Stimulated activated naive CD4-positive, alpha-beta T cell (primary cell): ENCODE measurements around the gene KDM4C.

Experiments
- DNase-seq, 6 experiments: peaks; one replicate each; lab custom pipeline; 2025; lab: John Stamatoyannopoulos, UW

KDM4C gene

DNA sequence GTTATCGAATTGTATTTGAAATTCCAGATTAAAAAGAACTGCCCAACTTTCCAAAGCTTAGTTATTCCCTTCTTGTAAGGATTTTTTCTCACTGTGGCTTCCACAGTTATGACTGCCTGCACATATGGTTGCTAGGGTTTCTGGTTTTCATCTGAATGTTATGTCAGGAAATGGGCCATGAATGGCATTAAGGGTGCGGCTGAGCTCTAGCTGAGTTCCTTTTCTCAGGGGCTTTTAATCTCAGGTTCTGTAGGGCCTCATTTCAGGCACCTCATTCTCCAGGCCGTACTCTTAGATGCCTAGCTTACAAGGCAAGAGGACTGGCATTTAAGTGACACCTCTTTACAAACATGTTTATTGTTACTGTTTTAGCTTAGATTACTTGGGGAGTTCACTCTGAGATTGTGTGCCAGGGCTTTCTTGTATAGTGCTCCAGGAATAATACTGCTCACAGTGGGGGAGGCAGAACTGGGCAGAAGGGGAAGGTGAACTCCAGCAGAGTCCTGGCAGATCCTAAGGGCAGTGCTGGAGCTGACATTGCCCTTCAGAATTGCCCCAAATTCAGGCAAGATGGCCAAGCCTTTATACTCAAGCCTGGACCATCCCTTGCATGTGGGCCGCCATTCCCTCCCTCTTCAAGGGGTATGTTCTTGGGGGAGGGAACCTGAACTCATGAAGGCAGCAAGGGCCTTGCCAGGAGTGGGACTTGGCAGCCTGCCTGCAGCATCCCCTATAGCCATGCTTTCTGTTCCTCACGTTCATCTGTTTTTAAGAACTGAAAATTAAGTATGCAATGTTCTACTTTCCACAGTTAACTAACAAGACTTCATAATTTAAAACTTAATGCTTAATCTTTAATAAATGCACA is 111.5 kb downstream of the KDM4C start:
- no peak for DNase-seq

DNA sequence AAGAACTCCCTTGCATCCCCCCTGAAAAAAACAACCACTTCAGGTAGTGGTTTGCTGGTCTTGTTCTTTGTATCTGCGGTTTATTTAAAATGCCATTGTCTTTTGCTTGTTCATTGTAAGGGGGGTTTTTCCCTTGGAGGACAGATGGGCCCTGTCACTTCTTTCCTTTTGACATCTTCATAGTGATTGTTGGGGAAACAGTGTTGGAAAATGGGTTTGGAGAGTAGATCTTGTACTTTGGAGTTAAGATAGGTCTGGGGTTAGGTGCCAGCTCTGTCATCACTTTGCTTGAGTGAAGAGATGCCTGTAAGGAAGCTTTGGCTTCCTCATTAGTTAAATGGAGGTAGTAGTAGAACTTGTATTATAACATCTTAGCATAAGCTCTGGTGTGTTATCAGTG is 112.4 kb downstream of the KDM4C start:
- no peak for DNase-seq

DNA sequence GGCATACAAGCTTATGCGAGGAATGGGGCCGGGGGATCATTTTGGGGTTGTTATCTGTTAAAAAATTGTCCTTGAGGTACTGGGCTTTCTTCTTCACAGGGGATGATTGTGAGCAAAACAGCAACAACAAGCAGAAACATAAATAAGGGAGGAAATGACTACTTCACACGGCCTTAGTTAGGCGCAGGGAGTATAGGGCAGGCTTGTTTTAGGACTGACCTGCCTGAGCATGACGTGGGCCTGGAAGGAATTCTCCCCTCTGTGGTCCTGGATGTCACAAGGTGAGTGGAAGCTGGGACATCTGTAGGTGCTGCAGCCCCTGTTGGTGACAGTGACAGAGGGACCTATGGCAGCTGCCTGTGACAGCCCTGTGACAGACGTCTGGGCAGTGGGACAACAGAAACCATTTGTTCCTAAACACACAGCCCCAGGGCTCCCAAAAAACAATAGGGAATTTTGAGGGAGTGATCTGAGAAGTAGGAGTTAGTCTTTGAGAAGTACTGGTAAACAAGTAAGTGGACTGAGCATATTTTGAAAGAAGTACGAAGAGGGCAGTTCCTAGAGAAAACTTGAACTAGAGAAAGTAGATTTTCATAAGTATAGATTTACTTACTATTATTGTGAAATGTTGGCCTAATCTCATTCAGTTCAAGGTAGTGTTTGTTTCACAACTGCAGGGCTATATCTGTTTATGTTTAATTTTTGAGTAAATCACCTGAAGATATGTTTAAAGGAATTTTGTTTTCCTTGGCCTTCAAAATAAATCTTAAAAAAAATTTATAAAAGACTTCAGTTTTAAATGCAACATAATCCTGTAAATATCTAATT is 113.1 kb downstream of the KDM4C start:
- no peak for DNase-seq

DNA sequence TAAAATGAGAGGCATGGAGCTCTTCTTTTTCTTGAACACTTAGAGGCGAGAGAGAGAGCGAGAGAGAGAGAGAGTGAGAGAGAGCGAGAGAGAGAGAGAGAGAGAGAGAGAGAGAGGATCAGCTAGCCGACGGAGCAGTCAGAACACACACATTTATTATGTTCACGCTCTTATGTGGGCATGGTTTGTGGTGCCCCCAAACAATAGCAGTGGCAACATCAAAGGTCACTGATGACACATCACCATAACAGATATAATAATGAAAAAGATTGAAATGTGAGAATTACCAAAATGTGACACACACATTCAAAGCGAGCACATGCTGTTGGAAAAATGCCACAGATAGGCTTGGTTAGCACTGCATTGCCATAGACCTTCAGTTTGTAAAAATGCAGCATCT is 116.1 kb downstream of the KDM4C start:
- no peak for DNase-seq

DNA sequence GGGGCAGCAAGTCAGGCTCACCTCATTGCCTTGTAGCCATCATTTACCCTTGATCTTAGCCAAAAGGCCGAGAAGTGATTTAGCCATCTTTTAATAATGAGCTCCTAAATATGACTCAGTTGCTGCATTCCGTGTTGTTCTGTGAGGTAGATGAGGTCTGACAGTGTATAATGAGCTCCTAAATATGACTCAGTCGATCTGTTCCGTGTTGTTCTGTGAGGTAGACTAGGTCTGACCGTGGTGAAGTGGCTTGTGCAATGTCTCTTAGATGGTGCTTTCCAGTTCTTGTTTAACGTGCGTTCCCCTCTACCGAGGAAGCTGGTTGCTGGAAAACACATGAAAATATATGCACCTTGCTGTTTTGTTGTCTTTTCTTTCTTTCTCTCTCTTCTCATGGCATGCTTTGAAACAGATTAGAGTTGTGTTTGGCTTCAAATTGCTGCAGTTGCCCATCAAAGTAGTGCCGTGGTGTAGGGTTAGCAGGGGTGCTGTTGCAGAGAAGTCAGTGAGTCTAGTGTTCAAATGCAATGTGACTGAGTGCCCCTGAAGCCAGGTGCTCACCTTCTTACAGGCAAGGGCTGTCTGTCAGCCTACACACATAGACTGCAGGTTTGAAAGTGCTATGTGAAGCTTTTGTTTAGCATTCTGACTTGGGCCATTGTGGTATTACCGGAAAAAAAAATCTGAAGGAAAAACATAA is 118.6 kb downstream of the KDM4C start:
- DNase-seq: no peak

DNA sequence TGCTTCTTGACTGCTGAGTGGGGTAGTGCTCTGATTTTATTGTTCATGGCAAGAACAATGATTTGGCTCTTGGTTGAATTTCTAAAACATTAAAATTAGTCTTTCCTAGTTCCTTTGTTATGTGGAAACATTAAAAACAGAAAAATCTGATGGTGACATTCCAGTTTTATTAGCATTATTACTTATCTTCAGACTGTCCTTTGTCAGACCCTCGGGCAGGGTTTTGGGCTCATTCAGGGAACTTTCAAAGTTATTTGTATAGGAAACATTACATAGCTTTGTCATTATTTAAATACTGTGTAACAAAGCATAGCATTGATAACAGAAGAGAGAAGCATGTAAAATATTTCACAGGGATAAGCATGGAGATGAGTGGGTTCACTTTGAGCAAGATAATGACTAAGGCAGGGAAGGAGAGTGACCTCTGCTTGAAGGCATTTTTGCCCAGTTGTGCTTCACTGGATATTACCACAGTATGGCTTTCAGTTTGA is 119.9 kb downstream of the KDM4C start:
- no peak for DNase-seq

DNA sequence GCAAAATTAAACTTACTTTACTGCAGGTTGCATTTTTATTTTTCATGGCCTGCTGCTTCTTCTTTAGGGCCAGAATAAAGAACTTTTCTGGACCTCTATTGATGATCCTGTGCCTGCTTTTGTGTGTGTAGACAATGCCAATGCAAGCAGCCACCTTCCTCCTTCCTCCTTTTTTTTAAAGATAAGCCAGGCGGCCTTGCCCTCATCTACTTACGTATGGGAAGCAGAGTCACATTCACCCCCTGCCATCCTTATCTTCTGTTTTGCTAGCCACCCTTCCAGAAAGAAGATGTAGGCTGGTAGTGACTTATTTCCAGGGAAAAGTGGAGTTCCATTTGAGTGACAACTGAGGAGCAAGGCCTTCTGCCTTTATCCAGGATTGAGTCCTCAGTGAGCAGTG is 122.9 kb downstream of the KDM4C start:
- DNase-seq: no peak

DNA sequence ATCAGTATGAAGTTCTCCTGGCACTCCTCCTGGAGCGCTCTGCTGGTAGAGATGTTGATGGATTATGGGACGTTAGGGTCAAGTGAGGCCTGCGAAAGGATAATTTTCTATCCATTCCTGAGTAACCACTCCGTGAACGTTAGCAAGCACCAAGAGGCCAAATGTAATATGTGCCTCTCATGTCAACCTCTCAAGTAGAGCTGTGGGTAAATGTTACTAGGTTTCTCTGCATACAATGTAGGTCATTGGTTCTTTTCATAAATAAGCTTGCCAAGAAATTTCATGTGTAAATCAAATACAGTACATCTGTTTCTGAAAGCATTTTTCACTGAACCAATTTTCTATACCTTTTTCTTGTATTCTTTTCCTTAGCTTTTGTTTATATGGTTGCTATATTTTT is 126.3 kb downstream of the KDM4C start:
- no peak for DNase-seq

DNA sequence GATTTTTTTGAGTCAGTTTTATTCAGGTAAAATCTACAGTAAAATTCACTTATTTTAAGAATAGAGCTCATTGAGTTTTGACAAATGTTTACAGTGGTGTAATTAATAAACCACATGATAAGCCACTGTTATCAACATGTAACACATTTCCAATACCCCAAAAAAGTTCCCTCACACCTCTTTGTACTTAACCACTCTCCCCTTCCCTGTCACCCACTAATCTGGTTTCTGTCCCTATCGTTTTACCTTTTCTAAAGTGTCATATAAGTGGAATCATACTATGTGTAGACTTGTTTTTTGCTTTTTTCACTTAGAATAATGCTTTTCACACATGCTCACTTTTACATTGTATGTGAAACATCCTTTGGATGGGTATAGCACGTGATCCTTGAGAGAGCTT is 127.2 kb downstream of the KDM4C start:
- no peak for DNase-seq

DNA sequence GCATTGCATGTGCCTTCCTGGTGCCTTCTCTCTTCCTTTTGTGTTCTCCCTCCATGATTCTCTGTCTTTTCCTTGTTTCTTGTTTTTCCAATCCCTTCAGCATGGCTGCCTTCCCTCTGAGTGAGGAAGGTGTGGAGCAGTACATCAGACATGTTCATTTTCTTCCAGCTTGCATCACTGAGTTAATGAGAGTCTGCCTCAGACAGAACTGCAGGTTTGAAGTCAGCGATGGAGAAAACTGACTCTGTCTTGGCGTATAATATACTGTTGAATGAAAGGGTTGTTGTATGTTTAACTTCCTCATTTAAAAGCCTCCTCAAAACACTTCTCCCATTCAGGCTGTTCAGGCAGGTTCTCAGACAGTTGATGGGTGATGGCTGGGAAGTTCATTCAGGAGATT is 129.3 kb downstream of the KDM4C start:
- DNase-seq: no peak

DNA sequence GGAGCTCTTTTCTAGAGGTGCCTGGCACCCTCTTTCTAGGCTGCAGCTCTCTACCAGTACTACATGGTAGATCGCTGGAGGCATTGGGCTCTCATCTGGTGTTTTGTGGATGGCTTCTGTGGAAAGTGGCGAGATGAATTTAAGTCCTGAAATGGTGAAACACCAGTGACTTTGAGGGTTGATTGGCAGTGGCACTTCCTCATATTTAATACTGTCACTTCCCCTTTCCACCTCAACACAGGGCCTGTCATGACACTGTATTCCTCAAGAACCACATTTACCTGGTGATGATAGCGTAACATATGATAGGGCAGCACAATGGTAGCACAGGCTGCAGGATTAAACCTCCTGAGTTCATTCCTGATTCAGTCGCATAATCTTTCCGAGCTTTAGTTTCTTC is 132.1 kb downstream of the KDM4C start:
- DNase-seq: no peak

DNA sequence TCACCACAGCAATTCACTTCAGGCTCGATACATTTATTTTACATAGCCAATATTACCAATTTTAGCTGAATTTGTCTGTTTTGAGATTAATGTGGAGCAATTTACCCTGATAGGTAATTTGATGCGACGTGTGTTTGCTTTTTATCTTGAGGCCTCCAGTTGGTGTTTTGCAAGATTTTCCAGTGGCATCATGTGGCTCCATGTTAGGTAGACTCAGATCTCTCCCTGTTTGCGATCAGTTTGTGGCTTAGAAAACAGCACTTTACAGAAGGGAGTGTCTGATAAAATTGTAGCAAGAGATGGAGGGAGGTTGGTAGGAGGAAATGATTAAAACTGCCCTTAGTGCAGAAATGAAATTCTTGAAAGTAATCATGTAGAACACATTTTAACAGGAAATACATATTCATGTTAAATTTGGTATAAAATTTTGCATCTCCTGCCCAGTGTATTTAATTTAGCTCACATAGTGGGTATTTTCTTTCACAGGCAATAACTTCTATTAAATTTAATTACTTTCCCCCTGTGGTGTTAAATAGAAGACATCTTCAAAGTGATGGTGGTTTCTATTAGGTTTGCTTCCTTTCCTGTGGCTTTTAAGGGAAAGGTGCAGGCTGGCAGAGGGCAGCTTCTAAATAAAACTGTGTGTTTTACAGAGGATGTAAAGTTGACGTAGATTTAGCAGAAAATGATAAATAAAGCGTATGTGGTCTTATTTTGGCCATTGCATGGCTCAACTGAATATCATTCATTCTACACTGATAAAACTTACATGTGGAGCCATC is 135.8 kb downstream of the KDM4C start:
- no peak for DNase-seq

DNA sequence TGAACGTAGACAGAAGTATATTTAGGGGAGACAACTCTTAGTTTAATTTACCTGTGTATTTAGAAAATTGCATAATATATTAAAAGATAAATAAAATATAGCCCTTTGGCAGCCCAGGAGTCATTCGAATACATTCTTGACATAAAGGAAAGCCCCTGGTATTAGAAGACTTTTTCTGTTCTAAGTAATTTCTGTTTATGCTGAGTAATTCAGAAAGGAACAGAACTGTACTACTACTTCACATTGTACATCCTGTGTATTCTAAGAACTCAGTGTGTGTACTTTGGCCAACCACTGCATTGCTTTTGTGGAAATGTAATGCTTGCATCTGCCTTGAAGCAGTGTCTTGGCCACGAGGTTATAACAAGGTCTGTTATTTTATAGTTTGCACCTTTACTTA is 136.4 kb downstream of the KDM4C start:
- no peak for DNase-seq

DNA sequence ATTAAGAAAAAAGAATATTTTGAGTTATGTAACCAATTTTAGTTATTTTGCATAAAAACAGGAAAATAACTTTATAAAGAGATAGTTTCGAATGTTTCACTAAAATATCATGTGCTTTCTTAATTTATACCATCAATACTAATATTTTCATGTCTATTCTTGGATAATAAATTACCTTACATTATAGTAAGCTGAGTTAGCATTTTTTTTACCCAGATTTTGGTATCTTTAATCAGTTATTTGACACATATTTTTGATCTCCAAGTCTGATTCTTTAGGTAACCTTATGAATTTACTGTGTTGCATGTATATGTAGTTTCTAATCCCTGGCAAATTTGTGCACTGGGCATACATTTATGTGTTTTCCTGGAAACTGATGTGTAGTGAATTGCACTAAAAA is 138.0 kb downstream of the KDM4C start:
- DNase-seq: no peak

DNA sequence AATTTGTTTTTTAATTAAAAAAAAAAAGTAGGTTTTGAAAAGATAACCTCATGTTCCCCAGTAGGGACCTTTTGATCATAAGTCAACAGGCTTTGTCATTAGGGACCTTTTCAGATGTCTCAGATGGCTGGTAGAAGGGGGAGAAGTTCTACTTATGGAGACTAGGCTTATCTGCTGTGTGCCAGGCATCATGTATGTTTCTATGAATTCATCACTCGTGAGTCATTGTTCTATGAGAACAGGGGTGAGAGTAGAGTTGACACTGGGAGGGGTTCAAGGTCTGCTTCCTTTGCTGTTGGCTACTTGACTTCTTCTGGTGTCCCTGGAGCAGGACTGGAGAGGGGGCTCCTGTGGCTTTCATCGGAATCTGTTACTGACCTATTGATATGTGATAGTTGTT is 138.8 kb downstream of the KDM4C start:
- DNase-seq: no peak

DNA sequence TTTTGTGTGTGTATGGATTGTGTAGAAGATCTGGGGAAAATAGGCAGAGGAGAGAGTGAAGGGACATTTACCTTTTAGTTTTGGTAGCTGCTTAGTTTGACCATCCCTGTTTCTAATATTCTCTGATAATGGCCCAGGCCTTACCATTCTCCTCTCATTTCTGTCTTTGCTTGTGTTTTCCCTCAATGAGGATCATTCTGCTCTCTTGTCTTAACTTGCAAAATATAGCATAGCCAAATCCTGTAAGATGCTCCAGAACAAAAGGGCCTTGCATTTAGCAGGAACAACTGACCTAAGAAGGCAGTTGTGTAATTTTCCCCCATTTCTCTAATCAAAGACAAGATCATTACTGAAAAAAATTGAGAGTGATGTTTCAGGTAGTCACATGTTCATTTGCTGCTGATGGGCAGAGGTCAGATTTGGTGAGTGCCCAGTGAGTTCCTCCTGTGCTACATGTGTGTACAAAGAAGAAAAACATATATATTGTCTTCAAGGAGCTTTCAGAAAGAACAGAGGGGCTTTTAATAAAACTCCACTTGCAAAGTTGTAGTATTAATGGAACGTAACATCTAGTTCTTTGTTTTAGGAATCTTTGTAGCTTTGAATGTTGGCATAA is 139.5 kb downstream of the KDM4C start:
- DNase-seq: no peak

DNA sequence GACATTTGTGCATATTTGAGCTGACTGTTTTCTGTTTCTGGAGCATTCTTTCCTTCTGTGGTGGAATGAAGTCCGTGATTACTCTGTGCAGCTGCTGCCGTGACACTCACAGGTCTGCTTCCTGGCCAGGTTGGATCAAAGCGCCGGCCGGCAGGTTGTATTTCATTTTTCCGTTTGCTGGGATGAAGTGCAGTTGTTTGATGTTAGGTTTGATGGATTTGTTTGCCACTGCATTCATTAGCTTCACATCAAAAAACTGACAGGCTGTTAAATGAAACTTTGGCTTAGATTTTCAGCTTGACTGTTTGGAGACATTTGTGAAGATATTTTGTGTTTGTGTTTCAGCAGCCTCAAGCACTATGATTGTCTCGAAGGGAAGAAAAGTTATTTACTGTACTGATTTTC is 140.1 kb downstream of the KDM4C start:
- DNase-seq: no peak

DNA sequence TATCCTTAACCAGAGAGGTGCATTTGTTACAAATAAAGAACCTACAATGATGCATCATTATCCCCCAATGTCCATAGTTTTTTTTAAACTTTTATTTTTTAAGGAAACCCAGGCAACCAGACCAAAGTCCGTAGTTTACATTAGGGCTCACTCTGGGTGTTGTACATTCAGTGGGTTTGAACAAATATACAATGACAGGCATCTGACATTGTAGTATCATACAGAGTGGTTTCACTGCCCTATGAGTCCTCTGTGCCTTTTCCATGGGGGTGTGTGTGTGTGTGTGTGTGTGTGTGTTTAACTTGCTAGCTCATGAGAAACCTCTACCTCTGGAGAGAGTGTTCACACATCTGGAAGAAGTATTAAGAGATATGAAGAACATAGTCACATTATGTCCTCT is 141.5 kb downstream of the KDM4C start:
- no peak for DNase-seq

DNA sequence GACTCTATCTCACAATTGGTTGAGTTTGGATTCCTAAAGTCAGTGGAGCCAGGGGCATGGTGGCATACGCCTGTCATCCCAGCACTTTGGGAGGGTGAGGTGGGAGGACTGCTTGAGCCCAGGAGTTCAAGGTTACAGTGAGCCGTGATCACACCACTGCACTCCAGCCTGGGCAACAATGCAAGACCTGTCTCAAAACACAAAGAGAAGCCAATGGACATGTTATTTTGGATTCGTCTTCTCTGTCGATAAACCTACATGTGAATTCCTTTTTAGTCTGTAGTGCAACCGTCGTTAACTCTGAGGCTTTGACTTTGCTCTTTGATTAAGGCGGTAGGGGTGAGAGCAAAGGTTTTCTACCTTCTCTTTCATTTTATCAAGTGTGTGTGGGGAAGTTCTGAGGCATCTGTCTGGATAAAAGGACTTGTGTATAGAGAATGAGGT is 142.7 kb downstream of the KDM4C start:
- no peak for DNase-seq

DNA sequence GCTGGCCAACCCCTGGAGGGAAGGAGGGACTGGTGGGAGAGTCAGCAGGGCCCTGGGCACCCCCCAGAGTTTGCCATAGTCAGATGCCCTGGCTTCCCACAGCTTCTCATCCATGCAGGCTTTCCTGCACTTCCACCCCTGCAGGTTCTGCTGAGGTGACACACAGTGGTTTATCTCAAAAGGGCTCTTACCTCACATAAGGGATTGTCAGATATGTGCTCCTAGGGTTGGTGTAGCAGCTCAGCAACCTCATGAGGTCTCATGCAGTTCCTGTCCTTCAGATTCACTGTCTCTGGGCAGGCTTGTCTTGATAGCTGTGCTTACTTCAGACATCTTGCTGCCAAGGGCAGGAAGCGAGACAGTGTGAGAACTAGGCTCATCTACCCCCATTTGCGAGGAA is 143.4 kb downstream of the KDM4C start:
- no peak for DNase-seq

DNA sequence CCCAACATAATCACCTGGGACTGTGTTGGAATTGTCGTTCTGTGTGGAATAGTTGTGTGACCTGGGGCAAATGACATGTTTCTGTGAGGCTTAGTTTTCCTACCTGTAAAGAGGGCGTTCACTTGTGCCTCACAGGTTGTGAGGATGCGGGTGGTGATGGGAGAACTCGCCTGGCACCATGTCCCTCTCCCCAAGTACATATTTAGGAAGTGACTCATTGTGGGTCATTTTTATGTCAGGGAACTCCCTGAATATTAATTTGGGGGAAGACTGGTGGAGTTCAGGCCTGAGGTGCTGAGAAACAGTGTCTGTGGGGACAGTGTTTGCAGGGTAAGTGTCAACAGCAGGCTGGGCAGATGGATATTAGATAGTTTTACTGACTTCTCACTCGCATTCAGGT is 144.7 kb downstream of the KDM4C start:
- no peak for DNase-seq
